ENCODE data around the gene GRIN2C.

Gene GRIN2C

GRCh38 chr17:74852237-74853047 lies 7.2 kb downstream of the GRIN2C start:
- Histone ChIP-seq H3K9me3 (ENCODE audit: insufficient read depth, low read length) (no peaks in the 10 kb centered on the region), H3K4me1 (ENCODE audit: low read length) (no peaks in the 10 kb centered on the region), H3K4me2 (ENCODE audit: low read length) (no peak overlapping the region), H3K27ac (ENCODE audit: low read length) (no peak overlapping the region), H3K27me3 (ENCODE audit: low read depth, low read length) (no peaks in the 10 kb centered on the region), H3K36me3 (replicated peaks; ENCODE audit: low read depth, low read length) (no peaks in the 10 kb centered on the region), H2AFZ (ENCODE audit: low read depth, low read length) (no peak overlapping the region), H4K20me1 (ENCODE audit: insufficient read depth, low read length) (no peaks in the 10 kb centered on the region), H3K9ac (ENCODE audit: low read length) (no peak overlapping the region), H3K79me2 (ENCODE audit: low read length) (no peaks in the 10 kb centered on the region), H3K4me3 (ENCODE audit: low read length) (no peak overlapping the region)
- TF ChIP-seq EZH2phosphoT487 (IDR thresholded peaks at IDR 0.05; ENCODE audit: low read depth), result no peak
- TF ChIP-seq, protein P1, sequence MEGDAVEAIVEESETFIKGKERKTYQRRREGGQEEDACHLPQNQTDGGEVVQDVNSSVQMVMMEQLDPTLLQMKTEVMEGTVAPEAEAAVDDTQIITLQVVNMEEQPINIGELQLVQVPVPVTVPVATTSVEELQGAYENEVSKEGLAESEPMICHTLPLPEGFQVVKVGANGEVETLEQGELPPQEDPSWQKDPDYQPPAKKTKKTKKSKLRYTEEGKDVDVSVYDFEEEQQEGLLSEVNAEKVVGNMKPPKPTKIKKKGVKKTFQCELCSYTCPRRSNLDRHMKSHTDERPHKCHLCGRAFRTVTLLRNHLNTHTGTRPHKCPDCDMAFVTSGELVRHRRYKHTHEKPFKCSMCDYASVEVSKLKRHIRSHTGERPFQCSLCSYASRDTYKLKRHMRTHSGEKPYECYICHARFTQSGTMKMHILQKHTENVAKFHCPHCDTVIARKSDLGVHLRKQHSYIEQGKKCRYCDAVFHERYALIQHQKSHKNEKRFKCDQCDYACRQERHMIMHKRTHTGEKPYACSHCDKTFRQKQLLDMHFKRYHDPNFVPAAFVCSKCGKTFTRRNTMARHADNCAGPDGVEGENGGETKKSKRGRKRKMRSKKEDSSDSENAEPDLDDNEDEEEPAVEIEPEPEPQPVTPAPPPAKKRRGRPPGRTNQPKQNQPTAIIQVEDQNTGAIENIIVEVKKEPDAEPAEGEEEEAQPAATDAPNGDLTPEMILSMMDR (IDR thresholded peaks at IDR 0.05; ENCODE audit: low read depth, low read length), result no peak

- Histone ChIP-seq H4K20me1 (ENCODE audit: insufficient read depth, low read length) (no peaks in the 10 kb centered on the region), H3K27me3 (ENCODE audit: low read depth, low read length) (no peaks in the 10 kb centered on the region), H3K9ac (ENCODE audit: low read length) (no peak overlapping the region), H3K4me3 (ENCODE audit: low read length) (no peak overlapping the region), H3K36me3 (replicated peaks; ENCODE audit: low read depth, low read length) (no peaks in the 10 kb centered on the region), H3K9me3 (ENCODE audit: insufficient read depth, low read length) (no peaks in the 10 kb centered on the region), H3K27ac (ENCODE audit: low read length) (no peak overlapping the region), H2AFZ (ENCODE audit: low read depth, low read length) (no peak overlapping the region), H3K79me2 (ENCODE audit: low read length) (no peaks in the 10 kb centered on the region), H3K4me1 (ENCODE audit: low read length) (no peaks in the 10 kb centered on the region), H3K4me2 (ENCODE audit: low read length) (no peak overlapping the region)
- TF ChIP-seq EZH2phosphoT487 (IDR thresholded peaks at IDR 0.05; ENCODE audit: low read depth), result no peak
- TF ChIP-seq, protein P1 (IDR thresholded peaks at IDR 0.05; ENCODE audit: low read depth, low read length), result no peak
Observed at GRCh38 chr17:74851612-74852236, 8.0 kb downstream of the GRIN2C start.

GRCh38 chr17:74850914-74851313 lies 8.8 kb downstream of the GRIN2C start:
- Histone ChIP-seq H3K4me2 (ENCODE audit: low read length) (no peak overlapping the region), H3K27ac (ENCODE audit: low read length) (no peak overlapping the region), H3K79me2 (ENCODE audit: low read length) (no peaks in the 10 kb centered on the region), H4K20me1 (ENCODE audit: insufficient read depth, low read length) (no peaks in the 10 kb centered on the region), H3K9ac (ENCODE audit: low read length) (no peak overlapping the region), H2AFZ (ENCODE audit: low read depth, low read length) (no peak overlapping the region), H3K9me3 (ENCODE audit: insufficient read depth, low read length) (no peaks in the 10 kb centered on the region), H3K27me3 (ENCODE audit: low read depth, low read length) (no peaks in the 10 kb centered on the region), H3K4me1 (ENCODE audit: low read length) (no peaks in the 10 kb centered on the region), H3K4me3 (ENCODE audit: low read length) (no peak overlapping the region), H3K36me3 (replicated peaks; ENCODE audit: low read depth, low read length) (no peaks in the 10 kb centered on the region)
- no peak for TF ChIP-seq EZH2phosphoT487 (IDR thresholded peaks at IDR 0.05; ENCODE audit: low read depth)
- TF ChIP-seq, protein P1 (IDR thresholded peaks at IDR 0.05; ENCODE audit: low read depth, low read length), result no peak

DNA sequence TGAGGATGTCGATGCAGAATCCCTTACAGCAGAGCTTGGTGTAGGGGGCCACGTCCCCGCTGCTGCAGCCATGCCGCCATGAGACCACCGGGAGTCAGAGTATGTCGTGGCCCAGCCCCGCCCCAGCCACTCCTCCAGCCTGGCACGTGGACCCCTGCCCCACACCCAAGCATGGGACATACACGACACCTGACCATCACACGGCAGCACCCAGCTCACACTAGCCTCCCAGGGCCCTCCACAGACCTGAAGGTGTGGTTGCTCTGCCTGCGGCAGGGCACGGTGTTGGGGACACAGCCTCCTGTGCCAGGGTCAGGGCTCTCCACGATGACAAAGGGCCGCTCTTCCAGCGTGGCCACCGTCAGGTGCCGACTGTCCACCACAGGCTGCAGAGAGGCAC lies 9.4 kb downstream of the GRIN2C start:
- H3K79me2 ChIP-seq (ENCODE audit: low read length), result no peaks in the 10 kb centered on the region
- H3K4me1 ChIP-seq (ENCODE audit: low read length), result no peaks in the 10 kb centered on the region
- no peaks in the 10 kb centered on the region for H4K20me1 ChIP-seq (ENCODE audit: insufficient read depth, low read length)
- no peak overlapping the region for H2AFZ ChIP-seq (ENCODE audit: low read depth, low read length)
- no peaks in the 10 kb centered on the region for H3K9me3 ChIP-seq (ENCODE audit: insufficient read depth, low read length)
- H3K9ac ChIP-seq (ENCODE audit: low read length), result no peak overlapping the region
- no peak overlapping the region for H3K27ac ChIP-seq (ENCODE audit: low read length)
- H3K4me3 ChIP-seq (ENCODE audit: low read length), result no peak overlapping the region
- H3K4me2 ChIP-seq (ENCODE audit: low read length), result no peak overlapping the region
- no peaks in the 10 kb centered on the region for H3K27me3 ChIP-seq (ENCODE audit: low read depth, low read length)
- TF ChIP-seq, protein P1 (IDR thresholded peaks at IDR 0.05; ENCODE audit: low read depth, low read length), result no peak
- TF ChIP-seq EZH2phosphoT487 (IDR thresholded peaks at IDR 0.05; ENCODE audit: low read depth), result no peak
- no peaks in the 10 kb centered on the region for H3K36me3 ChIP-seq (replicated peaks; ENCODE audit: low read depth, low read length)

Data from OCI-LY3 (cell line).